GM12892 (cell line): Measurements from ENCODE around the gene TRIM37.

Experiments used
- DNase-seq: peaks from one replicate; pipeline ENCODE4 v3.0.0; 2011; ENCODE audit not compliant: insufficient read length
- FAIRE-seq: peaks from 2 replicates; lab custom pipeline; 2011; peaks lifted over from hg19 to GRCh38; lab: Jason Lieb, UNC
- POLR2A ChIP-seq: IDR thresholded peaks from 2 replicates; pipeline ENCODE4 v1.6.1; 2011; ENCODE audit warnings: low read depth, low read length, control low read depth
- POLR2AphosphoS5 ChIP-seq: IDR thresholded peaks from 2 replicates; pipeline ENCODE4 v1.6.1; 2011; ENCODE audit warnings: low read depth, low read length, control low read depth
- TAF1 ChIP-seq: IDR thresholded peaks from 2 replicates; pipeline ENCODE4 v1.6.1; 2011; ENCODE audit warnings: low read depth, mild to moderate bottlenecking, control low read depth, low read length, borderline replicate concordance

TRIM37 gene

GRCh38 chr17:59069856-59070255, 36.8 kb downstream of the TRIM37 start:
- DNase-seq (no peak), FAIRE-seq (no peak)
- TF ChIP-seq POLR2A (no peak), POLR2AphosphoS5 (no peak), TAF1 (no peak)

- DNase-seq = no peak
- FAIRE-seq = no peak
- no peak for TF ChIP-seq TAF1
- TF ChIP-seq POLR2A = no peak
- TF ChIP-seq POLR2AphosphoS5 = no peak
Observed at GRCh38 chr17:59067756-59068155, 38.9 kb downstream of the TRIM37 start.

DNA sequence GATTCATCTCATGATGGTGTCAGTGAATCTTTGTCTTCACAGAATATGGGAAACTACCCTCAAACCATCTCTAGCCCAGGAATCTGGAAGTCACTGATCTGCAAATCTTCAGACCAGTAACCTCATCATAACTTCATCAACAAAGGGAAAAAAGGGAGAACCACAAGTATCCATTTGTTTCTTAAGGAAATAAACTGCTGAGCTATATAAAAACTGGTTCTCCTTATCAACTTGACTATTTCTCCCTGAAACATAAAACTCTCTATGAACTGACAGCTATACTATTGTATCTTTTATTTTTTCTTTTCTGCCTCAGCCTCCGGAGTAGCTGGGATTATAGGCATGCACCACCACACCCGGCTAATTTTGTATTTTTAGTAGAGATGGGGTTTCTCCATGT, 39.3 kb downstream of the TRIM37 start:
- no peak for TF ChIP-seq POLR2A
- TF ChIP-seq TAF1 = no peak
- TF ChIP-seq POLR2AphosphoS5 = no peak
- FAIRE-seq = no peak
- DNase-seq = no peak

- FAIRE-seq (no peak), DNase-seq (no peak)
- TF ChIP-seq POLR2AphosphoS5 (no peak), POLR2A (no peak), TAF1 (no peak)
Observed at GRCh38 chr17:59062509-59062908, 44.2 kb downstream of the TRIM37 start.

DNA sequence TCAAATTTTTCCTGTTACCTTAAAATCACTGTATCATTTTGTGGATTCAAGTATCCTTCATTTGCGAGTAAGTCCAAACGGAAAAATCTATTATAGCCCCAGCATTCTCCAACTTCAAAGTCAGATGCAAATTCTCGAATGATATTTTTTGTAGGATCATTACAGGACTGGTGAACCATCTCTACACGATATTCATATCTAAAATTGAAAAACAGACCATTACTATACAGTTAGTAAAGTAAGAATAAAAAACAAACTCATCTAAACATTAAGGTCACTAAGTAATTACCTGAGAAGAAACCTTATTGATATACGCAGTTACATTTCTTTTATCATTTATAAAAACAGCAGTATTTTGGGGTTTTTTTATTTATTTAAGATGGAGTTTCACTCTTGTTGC, 49.8 kb downstream of the TRIM37 start:
- TF ChIP-seq POLR2A = no peak
- no peak for TF ChIP-seq POLR2AphosphoS5
- no peak for TF ChIP-seq TAF1
- DNase-seq = no peak
- FAIRE-seq = no peak

GRCh38 chr17:59049798-59050197, 56.9 kb downstream of the TRIM37 start:
- FAIRE-seq = no peak
- TF ChIP-seq POLR2AphosphoS5 (no peak), TAF1 (no peak), POLR2A (no peak)
- no peak for DNase-seq

DNA sequence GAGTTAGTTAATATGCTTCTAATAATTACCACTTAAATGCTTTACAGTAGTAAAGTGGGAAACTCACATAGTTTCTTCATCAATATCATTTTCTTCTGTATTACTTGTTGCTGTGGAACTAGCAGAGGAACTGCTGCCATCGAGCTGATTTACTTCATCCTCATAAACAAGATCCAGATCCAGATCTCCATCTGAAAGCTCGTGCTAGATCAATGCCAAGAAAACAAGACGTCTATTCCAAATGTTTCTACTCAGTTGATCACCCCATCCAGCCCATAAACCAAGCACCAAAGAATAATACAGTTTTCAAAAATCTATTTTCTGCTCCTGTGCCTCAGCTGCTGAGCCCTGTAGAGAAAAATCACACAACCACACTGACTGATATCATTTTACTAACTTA, 59.1 kb downstream of the TRIM37 start:
- TF ChIP-seq TAF1 (no peak), POLR2A (no peak), POLR2AphosphoS5 (no peak)
- FAIRE-seq (no peak), DNase-seq (no peak)

DNA sequence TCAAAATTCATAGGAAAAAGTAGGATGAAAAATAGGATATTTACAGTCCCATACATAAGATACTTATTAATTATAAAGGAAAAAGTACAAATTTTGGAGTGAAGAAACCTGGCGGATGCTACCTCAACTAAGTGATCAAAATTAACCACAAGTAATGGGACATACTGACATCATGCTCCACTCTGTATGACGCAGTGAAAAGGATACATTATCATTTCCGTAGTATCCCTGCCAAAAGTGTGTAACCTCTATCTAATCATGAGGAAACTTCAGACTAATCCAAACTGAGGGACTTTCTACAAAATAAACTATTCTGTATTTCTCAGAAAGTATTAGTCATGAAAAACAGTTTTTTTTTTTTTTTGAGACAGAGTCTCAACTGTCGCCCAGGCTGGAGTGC, 60.5 kb downstream of the TRIM37 start:
- TF ChIP-seq POLR2A (no peak), POLR2AphosphoS5 (no peak), TAF1 (no peak)
- FAIRE-seq (no peak), DNase-seq (no peak)

DNA sequence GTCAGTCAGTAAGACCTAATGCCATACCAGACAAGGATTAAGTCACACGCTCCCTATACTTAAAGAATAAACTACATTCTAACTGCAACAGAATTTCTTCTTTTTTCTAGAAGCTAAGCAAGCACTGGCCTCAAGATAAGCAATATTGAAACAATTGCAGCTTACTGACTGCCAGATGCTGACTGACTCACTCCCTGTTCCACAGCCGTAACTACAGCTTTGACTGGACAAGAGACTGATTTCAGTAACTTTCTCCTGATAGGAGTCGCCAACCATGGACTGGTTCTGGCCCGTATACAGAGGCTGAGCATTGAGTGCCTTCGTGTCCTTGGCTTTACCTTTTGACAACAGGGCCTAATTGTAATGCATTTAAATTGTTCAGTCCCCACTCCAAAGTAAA, 67.9 kb downstream of the TRIM37 start:
- DNase-seq (no peak), FAIRE-seq (no peak)
- TF ChIP-seq POLR2AphosphoS5 (no peak), POLR2A (no peak)

GRCh38 chr17:59037960-59038359, 68.7 kb downstream of the TRIM37 start:
- no peak for DNase-seq
- TF ChIP-seq TAF1 (no peak), POLR2A (no peak), POLR2AphosphoS5 (no peak)
- no peak for FAIRE-seq

GRCh38 chr17:59030811-59031210, 75.9 kb downstream of the TRIM37 start:
- TF ChIP-seq TAF1 = no peak
- no peak for TF ChIP-seq POLR2A
- TF ChIP-seq POLR2AphosphoS5 = no peak

DNA sequence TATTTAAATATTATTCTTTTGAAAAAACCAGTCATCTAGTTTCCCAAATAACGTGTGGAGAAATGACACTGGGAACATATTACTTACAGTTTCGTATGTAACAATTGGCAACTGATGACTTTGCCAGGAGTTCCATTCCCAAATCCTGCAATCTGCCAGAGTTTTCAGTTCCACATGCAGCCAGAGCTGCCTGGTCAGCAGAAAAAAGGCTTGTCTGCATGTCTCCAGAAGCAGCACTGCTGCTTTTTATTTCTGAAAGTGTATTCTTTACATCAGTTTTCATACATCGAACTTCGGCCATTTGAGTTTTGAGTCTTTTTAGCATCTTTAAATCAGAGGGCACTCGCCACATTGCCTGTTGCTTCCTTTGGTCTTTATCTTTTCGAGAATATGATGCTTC, 78.4 kb downstream of the TRIM37 start:
- no peak for FAIRE-seq
- TF ChIP-seq POLR2AphosphoS5 = no peak
- no peak for DNase-seq

More at GRCh38 chr17:59030811-59031210, 75.9 kb downstream of the TRIM37 start:
- DNase-seq = no peak
- no peak for FAIRE-seq

DNA sequence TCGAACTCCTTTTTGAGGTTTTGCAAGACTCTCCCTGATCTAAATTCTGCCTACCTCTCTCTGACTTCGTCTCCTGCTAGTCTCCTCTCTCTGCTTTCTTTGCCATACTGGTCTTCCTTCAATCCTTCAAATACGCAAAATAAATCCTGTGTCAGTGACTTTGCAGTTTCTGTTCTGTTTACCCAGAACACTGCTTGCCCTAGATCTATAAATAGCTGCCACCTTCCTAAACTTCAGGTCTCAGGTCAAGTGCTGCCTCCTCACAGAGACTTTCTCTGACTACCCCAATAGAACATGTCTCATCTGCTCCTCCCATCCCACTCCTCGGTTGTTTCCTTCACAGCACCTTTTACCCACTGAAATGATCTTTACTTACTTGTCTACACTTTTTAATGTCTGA, 78.9 kb downstream of the TRIM37 start:
- peak; percentile 68 for FAIRE-seq
- TF ChIP-seq POLR2AphosphoS5 = no peak
- no peak for TF ChIP-seq POLR2A
- DNase-seq = no peak

DNA sequence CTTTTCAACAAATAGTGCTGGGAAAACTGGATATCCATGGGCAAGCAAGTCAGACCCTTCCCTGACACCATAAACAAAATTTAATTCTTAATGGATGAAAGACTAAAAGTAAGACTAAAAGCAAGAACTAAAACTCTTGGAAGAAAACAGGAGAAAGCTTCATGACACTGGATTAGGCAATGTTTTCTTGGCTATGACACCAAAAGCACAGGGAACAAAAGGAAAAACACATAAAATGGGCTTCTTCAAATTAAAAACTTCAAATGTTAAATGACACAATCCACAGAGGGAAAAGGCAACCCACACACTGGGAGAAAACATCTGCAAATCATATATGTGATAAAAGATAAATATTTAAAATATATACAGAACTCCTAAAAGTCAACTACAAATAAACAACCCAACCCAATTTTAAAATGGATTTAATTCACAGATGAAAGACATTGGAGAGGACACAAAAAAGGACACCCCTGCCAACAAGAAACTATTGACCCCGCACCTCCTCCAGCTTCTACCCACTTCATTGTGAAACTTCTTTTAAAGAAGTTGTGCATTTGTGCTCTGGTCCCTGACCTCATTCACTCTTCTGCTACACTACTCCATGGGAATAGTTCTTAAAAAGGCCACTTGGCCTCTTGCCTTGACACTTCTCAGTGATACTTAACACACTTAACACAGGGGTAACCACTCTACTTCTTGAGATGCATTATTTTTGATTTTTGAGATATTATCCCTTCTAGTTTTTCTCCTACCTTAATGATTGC, 80.3 kb downstream of the TRIM37 start:
- TF ChIP-seq TAF1 = no peak
- no peak for TF ChIP-seq POLR2AphosphoS5
- TF ChIP-seq POLR2A = no peak
- DNase-seq (no peak), FAIRE-seq (peak; percentile 85)
